Uterus (tissue), 2 donors: ENCODE results near the gene PLSCR4.

Source experiments
- POLR2A ChIP-seq, 2 donors: fragments of 450-650 bp; IDR thresholded peaks; one replicate each; pipeline ENCODE4 v1.6.1; 2016; ENCODE audit warnings: antibody characterized with exemption in 2 of 2, mild to moderate bottlenecking in 1 of 2, moderate library complexity in 1 of 2
- TF ChIP-seq, protein P1 (sequence below), 4 experiments: fragments of 200-600 bp in 2 of 4; fragments of 450-650 bp in 2 of 4; sonication (generic) in 2 of 4; IDR thresholded peaks; one replicate each; pipeline ENCODE4 v1.5.1; 2016 to 2019; ENCODE audit warnings: antibody characterized with exemption in 4 of 4, mild to moderate bottlenecking in 2 of 4, moderate library complexity in 1 of 4

DNA sequence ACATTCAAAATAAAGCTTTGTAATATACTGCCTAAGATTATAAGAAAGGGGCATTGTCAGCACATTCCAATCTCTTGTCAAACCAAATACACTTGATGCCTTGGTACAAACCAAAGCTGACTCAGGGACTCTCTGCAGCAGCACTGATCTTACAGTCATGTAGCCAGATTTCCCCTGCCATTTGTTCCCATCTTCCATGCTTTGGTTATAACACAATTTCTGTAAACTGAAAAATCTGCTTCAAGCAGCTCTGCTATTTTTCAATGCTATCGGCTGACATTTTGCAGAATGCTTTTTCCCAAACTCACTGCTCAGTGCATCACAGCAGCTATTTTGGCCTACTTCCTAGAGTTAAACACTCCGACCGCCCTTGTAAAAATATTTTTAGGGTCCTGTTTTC, 108.1 kb downstream of the PLSCR4 start:
- TF ChIP-seq, protein P1, sequence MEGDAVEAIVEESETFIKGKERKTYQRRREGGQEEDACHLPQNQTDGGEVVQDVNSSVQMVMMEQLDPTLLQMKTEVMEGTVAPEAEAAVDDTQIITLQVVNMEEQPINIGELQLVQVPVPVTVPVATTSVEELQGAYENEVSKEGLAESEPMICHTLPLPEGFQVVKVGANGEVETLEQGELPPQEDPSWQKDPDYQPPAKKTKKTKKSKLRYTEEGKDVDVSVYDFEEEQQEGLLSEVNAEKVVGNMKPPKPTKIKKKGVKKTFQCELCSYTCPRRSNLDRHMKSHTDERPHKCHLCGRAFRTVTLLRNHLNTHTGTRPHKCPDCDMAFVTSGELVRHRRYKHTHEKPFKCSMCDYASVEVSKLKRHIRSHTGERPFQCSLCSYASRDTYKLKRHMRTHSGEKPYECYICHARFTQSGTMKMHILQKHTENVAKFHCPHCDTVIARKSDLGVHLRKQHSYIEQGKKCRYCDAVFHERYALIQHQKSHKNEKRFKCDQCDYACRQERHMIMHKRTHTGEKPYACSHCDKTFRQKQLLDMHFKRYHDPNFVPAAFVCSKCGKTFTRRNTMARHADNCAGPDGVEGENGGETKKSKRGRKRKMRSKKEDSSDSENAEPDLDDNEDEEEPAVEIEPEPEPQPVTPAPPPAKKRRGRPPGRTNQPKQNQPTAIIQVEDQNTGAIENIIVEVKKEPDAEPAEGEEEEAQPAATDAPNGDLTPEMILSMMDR (IDR thresholded peaks at IDR 0.05): no peak
- TF ChIP-seq POLR2A (IDR thresholded peaks at IDR 0.05): no peak
